GM19193 (cell line): ENCODE measurements around the gene CAPRIN2.

ENCODE experiments used
- POLR2A ChIP-seq: IDR thresholded peaks from 4 replicates; pipeline ENCODE4 v1.6.1; 2011; ENCODE audit not compliant: insufficient read depth, insufficient read length; ENCODE audit errors: extremely low read depth

The CAPRIN2 gene

DNA sequence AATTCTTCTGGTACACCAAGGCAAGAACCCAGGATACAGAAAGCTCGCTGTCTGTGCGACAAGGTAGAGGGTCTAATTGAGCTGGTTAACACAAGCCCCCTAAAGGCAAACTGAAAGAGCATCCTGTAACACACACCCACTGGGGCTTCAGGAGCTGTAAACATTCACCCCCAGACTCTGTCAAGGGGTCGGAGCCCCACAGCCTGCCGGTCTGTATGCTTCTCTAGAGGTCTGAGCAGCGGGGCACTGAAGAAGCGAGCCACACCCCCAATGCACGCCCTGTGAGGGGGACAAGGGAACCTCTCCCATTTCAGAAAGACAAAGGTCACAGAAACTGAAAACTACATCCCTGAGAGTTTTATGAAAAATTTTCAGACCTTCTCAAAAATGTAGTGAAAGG, 57.8 kb downstream of the CAPRIN2 start:
- TF ChIP-seq POLR2A = no peak

DNA sequence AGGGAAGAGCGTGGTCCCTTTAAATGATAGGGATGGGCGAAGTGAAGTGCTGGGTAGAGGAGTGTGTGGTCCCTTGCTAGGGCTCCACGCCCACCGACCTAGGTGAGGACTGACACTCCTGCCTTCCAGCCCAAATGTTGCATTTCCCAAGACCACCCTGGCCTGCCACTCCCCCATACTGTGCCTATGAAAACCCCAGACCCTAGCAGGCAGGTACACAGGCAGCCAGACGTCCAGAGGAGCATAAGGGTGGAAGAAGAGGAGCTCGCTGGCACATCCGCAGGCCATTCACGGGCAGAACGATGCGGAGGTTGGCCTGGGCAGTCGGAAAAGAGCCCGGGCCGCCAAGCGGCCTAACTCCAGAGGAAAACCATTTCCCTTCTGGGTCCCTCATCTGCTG, 58.3 kb downstream of the CAPRIN2 start:
- no peak for TF ChIP-seq POLR2A

GRCh38 chr12:30696103-30696408, 58.7 kb downstream of the CAPRIN2 start:
- TF ChIP-seq POLR2A = no peak

GRCh38 chr12:30695199-30696102, 59.3 kb downstream of the CAPRIN2 start, which contains the start of gene IPO8:
IPO8 (minus strand) TSS chr12:30695869; CDS start chr12:30695647, 222 bp downstream.
- peak; percentile 75 for TF ChIP-seq POLR2A

GRCh38 chr12:30694412-30695198, 60.1 kb downstream of the CAPRIN2 start:
- TF ChIP-seq POLR2A = no peak

- no peak for TF ChIP-seq POLR2A
Measured at GRCh38 chr12:30692470-30692869, 62.3 kb downstream of the CAPRIN2 start.

DNA sequence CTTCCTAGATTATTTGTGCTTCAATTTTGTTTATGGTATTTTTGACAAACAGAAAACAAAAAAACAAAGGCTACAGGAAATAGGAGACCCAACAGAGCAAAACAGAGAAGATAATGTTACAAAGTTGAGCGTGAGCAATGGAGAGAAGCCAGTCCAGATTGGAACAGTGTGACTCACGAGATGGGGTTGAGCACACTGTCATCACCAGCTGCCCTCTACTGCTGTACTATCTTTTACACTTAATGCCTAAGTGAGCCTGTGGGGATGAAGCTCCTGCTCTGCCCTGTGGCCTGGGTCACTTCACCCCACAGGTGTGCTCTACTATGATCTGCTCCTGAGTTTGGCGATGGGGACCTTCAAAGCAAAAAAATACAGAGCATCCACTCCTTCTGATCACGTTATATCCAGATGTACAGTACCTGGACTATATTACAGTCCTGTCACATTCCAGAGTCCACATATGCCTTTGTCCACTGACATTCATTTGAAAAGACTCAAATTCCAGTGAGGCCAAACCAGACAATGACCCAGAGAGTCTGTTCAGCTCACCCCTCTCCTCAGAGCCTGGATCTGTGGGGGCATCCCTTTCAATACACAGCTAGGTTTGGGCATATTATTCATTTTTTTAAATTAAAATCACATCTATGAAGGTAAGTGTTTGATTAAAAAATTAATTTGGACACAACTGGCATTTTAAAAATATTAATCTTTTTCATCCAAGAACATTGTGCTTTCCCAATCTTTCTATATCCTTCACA, 63.5 kb downstream of the CAPRIN2 start:
- no peak for TF ChIP-seq POLR2A

GRCh38 chr12:30687265-30687986, 67.3 kb downstream of the CAPRIN2 start:
- no peak for TF ChIP-seq POLR2A

- no peak for TF ChIP-seq POLR2A
Measured at GRCh38 chr12:30679241-30679640, 75.5 kb downstream of the CAPRIN2 start.

GRCh38 chr12:30678221-30678620, 76.5 kb downstream of the CAPRIN2 start:
- TF ChIP-seq POLR2A = no peak

GRCh38 chr12:30661210-30661609, 93.5 kb downstream of the CAPRIN2 start:
- TF ChIP-seq POLR2A = no peak
